ENCODE results near the gene CRK.
A peak's percentile ranks its signal among the peaks of the same experiment; 100 is the strongest.

Gene CRK

GRCh38 chr17:1474402-1475189 lies 18.6 kb upstream of the CRK start:
- Mint-ChIP-seq H3K27me3 (ENCODE audit: low read depth) (no peaks in the 10 kb centered on the region), H3K27ac (no peak overlapping the region), H3K36me3 (ENCODE audit: low read depth) (peaks cover 11% of the 10 kb centered on the region), H3K4me3 (no peak overlapping the region), H3K4me1 (peaks cover 16% of the 10 kb centered on the region), H3K9me3 (no peaks in the 10 kb centered on the region)
- TF ChIP-seq, protein P1, sequence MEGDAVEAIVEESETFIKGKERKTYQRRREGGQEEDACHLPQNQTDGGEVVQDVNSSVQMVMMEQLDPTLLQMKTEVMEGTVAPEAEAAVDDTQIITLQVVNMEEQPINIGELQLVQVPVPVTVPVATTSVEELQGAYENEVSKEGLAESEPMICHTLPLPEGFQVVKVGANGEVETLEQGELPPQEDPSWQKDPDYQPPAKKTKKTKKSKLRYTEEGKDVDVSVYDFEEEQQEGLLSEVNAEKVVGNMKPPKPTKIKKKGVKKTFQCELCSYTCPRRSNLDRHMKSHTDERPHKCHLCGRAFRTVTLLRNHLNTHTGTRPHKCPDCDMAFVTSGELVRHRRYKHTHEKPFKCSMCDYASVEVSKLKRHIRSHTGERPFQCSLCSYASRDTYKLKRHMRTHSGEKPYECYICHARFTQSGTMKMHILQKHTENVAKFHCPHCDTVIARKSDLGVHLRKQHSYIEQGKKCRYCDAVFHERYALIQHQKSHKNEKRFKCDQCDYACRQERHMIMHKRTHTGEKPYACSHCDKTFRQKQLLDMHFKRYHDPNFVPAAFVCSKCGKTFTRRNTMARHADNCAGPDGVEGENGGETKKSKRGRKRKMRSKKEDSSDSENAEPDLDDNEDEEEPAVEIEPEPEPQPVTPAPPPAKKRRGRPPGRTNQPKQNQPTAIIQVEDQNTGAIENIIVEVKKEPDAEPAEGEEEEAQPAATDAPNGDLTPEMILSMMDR (IDR thresholded peaks at IDR 0.05; ENCODE audit: unreplicated experiment in 3 of 3): no peak

DNA sequence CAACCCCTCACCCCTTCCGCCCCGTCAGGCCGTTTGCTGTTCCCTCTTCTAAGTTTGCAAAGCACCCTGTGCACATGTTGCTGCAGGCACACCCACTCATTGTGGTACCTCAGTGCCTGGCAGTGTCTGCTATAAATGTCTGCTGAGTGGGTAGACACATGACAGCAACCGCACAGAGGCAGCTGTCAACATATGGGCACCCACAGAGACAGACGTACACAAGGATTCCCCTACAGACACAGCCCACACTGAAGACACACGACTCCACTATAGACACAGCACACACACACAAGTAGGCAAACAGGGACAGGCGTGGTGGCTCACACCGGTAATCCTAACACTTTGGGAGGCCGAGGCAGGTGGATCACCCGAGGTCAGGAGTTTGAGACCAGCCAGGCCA lies 17.8 kb upstream of the CRK start:
- Mint-ChIP-seq H3K4me1 (peaks cover 16% of the 10 kb centered on the region), H3K36me3 (ENCODE audit: low read depth) (peaks cover 18% of the 10 kb centered on the region), H3K9me3 (no peaks in the 10 kb centered on the region), H3K4me3 (peak overlapping the region in 1 of 3 experiments; percentile 19), H3K27me3 (ENCODE audit: low read depth) (no peaks in the 10 kb centered on the region), H3K27ac (peak overlapping the region in 1 of 3 experiments; percentile 52)
- TF ChIP-seq, protein P1 (IDR thresholded peaks at IDR 0.05; ENCODE audit: unreplicated experiment in 3 of 3): no peak

GRCh38 chr17:1473170-1473569 lies 17.1 kb upstream of the CRK start:
- H3K9me3 Mint-ChIP-seq: no peaks in the 10 kb centered on the region
- no peaks in the 10 kb centered on the region for H3K27me3 Mint-ChIP-seq (ENCODE audit: low read depth)
- H3K27ac Mint-ChIP-seq: no peak overlapping the region
- TF ChIP-seq, protein P1 (IDR thresholded peaks at IDR 0.05; ENCODE audit: unreplicated experiment in 3 of 3): no peak
- peaks cover 22% of the 10 kb centered on the region for H3K36me3 Mint-ChIP-seq (ENCODE audit: low read depth)
- H3K4me3 Mint-ChIP-seq: no peak overlapping the region
- peaks cover 16% of the 10 kb centered on the region for H3K4me1 Mint-ChIP-seq

DNA sequence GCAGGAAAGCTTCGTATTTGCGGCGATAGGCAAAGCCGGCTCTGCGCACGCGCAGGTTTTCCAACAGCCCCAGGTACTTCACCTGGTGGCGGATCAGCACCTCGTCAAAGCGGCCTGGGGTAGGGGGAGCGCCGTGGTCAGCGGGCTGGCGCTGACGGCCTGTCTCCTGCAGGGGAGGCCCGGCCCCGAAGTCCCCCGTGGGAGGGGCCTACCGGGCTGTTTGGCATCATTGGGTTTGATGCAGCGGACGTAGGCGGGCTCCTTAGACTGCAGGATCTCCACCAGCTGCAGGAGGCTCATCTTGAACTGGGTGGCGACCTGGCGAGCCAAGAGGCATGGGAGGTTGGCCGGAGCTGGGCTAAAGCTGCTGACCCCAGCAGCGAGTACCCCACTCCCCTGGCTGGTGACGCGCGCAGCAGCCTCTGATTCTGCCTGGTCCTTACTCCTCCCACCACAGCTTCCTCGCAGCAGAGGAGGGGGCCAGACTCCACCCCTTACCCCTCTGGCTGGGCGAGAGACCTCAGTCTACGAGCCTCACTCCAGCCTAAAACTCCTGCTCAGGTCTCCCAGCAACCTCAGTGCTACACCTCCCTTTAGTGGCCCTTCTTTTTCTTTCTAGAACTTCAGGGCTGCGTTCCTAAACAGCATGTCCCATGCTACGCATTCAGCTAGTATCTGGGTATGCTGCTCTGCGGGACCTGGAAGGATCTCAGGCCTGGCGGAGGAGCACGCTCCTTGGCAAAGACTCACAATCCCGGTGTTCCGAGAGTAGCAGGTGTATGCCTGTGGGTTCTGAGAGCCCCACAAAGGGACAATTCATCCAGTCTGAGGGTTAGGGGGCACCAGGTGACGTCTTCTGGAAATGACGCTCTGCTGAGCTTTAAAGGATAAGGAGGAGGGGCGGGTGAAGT lies 16.1 kb upstream of the CRK start:
- H3K9me3 Mint-ChIP-seq: no peaks in the 10 kb centered on the region
- H3K4me1 Mint-ChIP-seq: peaks cover 16% of the 10 kb centered on the region
- TF ChIP-seq, protein P1 (IDR thresholded peaks at IDR 0.05; ENCODE audit: unreplicated experiment in 3 of 3): no peak
- peak overlapping the region in 1 of 3 experiments; percentile 13 for H3K27ac Mint-ChIP-seq
- H3K36me3 Mint-ChIP-seq (ENCODE audit: low read depth): peaks cover 23% of the 10 kb centered on the region
- H3K4me3 Mint-ChIP-seq: no peak overlapping the region
- no peaks in the 10 kb centered on the region for H3K27me3 Mint-ChIP-seq (ENCODE audit: low read depth)

DNA sequence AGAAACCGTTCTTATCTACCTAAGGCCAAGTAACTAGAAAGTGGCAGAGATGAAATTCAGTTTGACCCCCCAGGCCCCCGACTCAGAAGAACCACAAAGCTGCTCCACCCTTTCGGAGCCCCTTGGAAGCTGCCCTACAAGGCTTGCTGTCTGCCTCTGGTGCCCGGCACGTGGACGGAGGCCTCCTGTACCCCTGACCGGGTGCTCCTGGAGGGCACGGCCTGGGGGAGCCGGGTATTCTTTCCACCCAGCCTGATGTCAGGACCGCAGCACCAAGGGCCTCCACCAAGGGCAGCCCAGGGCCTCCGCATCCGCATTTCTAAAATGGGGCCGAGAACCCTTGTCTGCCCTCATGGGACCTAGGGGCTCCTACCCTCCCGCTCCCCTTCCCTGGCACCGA lies 15.5 kb upstream of the CRK start:
- no peaks in the 10 kb centered on the region for H3K27me3 Mint-ChIP-seq (ENCODE audit: low read depth)
- peaks cover 16% of the 10 kb centered on the region for H3K4me1 Mint-ChIP-seq
- no peaks in the 10 kb centered on the region for H3K9me3 Mint-ChIP-seq
- TF ChIP-seq, protein P1 (IDR thresholded peaks at IDR 0.05; ENCODE audit: unreplicated experiment in 3 of 3): no peak
- no peak overlapping the region for H3K4me3 Mint-ChIP-seq
- H3K27ac Mint-ChIP-seq: no peak overlapping the region
- peaks cover 23% of the 10 kb centered on the region for H3K36me3 Mint-ChIP-seq (ENCODE audit: low read depth)
